NCI-H69 (cell line): ENCODE results near the gene CDC34.

Experiments used
- DNase-seq: peaks from one replicate; lab custom pipeline; 2025; lab: John Stamatoyannopoulos, UW

CDC34 gene

GRCh38 chr19:542173-542866 is 10.8 kb downstream of the CDC34 start:
- DNase-seq: no peak

GRCh38 chr19:543910-544608 is 12.5 kb downstream of the CDC34 start, which contains the start of gene GZMM:
Gene GZMM, plus strand, starts transcription at chr19:544053. Its CDS starts 19 bp downstream, at chr19:544072.
- no peak for DNase-seq

GRCh38 chr19:547117-547516 is 15.6 kb downstream of the CDC34 start:
- no peak for DNase-seq

GRCh38 chr19:547836-548720 is 16.5 kb downstream of the CDC34 start:
- DNase-seq: no peak

- peak; percentile 31 for DNase-seq
Measured at GRCh38 chr19:548886-549830, 17.6 kb downstream of the CDC34 start.

GRCh38 chr19:554817-555216 is 23.3 kb downstream of the CDC34 start:
- no peak for DNase-seq

- no peak for DNase-seq
Measured at GRCh38 chr19:555474-555808, 23.9 kb downstream of the CDC34 start.

- DNase-seq: peak; percentile 48
Measured at GRCh38 chr19:556611-557382, 25.2 kb downstream of the CDC34 start.

GRCh38 chr19:558770-559439 is 27.3 kb downstream of the CDC34 start:
- DNase-seq: no peak

GRCh38 chr19:560121-560520 is 28.6 kb downstream of the CDC34 start:
- no peak for DNase-seq

- no peak for DNase-seq
Measured at GRCh38 chr19:566403-566802, 34.8 kb downstream of the CDC34 start.

GRCh38 chr19:566844-567243 is 35.3 kb downstream of the CDC34 start:
- no peak for DNase-seq

- DNase-seq: no peak
Measured at GRCh38 chr19:567296-567900, 35.8 kb downstream of the CDC34 start.

GRCh38 chr19:570251-570686 is 38.7 kb downstream of the CDC34 start:
- DNase-seq: peak; percentile 43

- peak; percentile 92 for DNase-seq
Measured at GRCh38 chr19:570937-571565, 39.5 kb downstream of the CDC34 start.

- DNase-seq: peak; percentile 75
Measured at GRCh38 chr19:571566-571974, 40.0 kb downstream of the CDC34 start.

GRCh38 chr19:572140-572742 is 40.7 kb downstream of the CDC34 start, which contains the start of gene BSG:
Gene BSG, plus strand, starts transcription at chr19:572596. Its CDS starts 39 bp downstream, at chr19:572635.
- peak; percentile 99 for DNase-seq

GRCh38 chr19:572743-573518 is 41.4 kb downstream of the CDC34 start:
- peak; percentile 66 for DNase-seq
